ENCODE measurements around the gene RPN2.

RPN2 gene

GRCh38 chr20:37209661-37210314 lies 30.7 kb downstream of the RPN2 start:
- DNase-seq (ENCODE audit: low read depth in 1 of 2, low spot score in 1 of 2) = no peak

- no peak for DNase-seq (ENCODE audit: low read depth in 1 of 2, low spot score in 1 of 2)
These were observed 39.3 kb downstream of the RPN2 start for GRCh38 chr20:37218441-37218840.

- DNase-seq (ENCODE audit: low read depth in 1 of 2, low spot score in 1 of 2) = no peak
These were observed 39.8 kb downstream of the RPN2 start for GRCh38 chr20:37218976-37219375.

GRCh38 chr20:37219751-37220668 lies 40.9 kb downstream of the RPN2 start:
- DNase-seq (ENCODE audit: low read depth in 1 of 2, low spot score in 1 of 2) = no peak

GRCh38 chr20:37220731-37221130 lies 41.6 kb downstream of the RPN2 start:
- DNase-seq (ENCODE audit: low read depth in 1 of 2, low spot score in 1 of 2) = no peak

GRCh38 chr20:37222086-37222485 lies 43.0 kb downstream of the RPN2 start:
- DNase-seq (ENCODE audit: low read depth in 1 of 2, low spot score in 1 of 2) = no peak

GRCh38 chr20:37223053-37223452 lies 43.9 kb downstream of the RPN2 start:
- no peak for DNase-seq (ENCODE audit: low read depth in 1 of 2, low spot score in 1 of 2)

GRCh38 chr20:37225146-37225545 lies 46.0 kb downstream of the RPN2 start:
- DNase-seq (ENCODE audit: low read depth in 1 of 2, low spot score in 1 of 2) = no peak

- no peak for DNase-seq (ENCODE audit: low read depth in 1 of 2, low spot score in 1 of 2)
These were observed 47.8 kb downstream of the RPN2 start for GRCh38 chr20:37226889-37227288.

- DNase-seq (ENCODE audit: low read depth in 1 of 2, low spot score in 1 of 2) = no peak
These were observed 49.0 kb downstream of the RPN2 start for GRCh38 chr20:37228082-37228481.

- DNase-seq (ENCODE audit: low read depth in 1 of 2, low spot score in 1 of 2) = no peak
These were observed 49.5 kb downstream of the RPN2 start for GRCh38 chr20:37228656-37229055.

- DNase-seq (ENCODE audit: low read depth in 1 of 2, low spot score in 1 of 2) = no peak
These were observed 50.2 kb downstream of the RPN2 start for GRCh38 chr20:37229357-37229756.

GRCh38 chr20:37230200-37230599 lies 51.1 kb downstream of the RPN2 start:
- DNase-seq (ENCODE audit: low read depth in 1 of 2, low spot score in 1 of 2) = no peak

GRCh38 chr20:37231947-37232630 lies 53.0 kb downstream of the RPN2 start:
- DNase-seq (ENCODE audit: low read depth in 1 of 2, low spot score in 1 of 2) = no peak

- DNase-seq (ENCODE audit: low read depth in 1 of 2, low spot score in 1 of 2) = no peak
These were observed 54.6 kb downstream of the RPN2 start for GRCh38 chr20:37233548-37234253.

GRCh38 chr20:37234254-37234581 lies 55.1 kb downstream of the RPN2 start:
- no peak for DNase-seq (ENCODE audit: low read depth in 1 of 2, low spot score in 1 of 2)

GRCh38 chr20:37235065-37235464 lies 55.9 kb downstream of the RPN2 start:
- DNase-seq (ENCODE audit: low read depth in 1 of 2, low spot score in 1 of 2) = no peak

- DNase-seq (ENCODE audit: low read depth in 1 of 2, low spot score in 1 of 2) = no peak
These were observed 57.3 kb downstream of the RPN2 start for GRCh38 chr20:37236462-37236861.

- DNase-seq (ENCODE audit: low read depth in 1 of 2, low spot score in 1 of 2) = no peak
These were observed 58.5 kb downstream of the RPN2 start for GRCh38 chr20:37237656-37238055.

GRCh38 chr20:37238426-37238825 lies 59.3 kb downstream of the RPN2 start:
- no peak for DNase-seq (ENCODE audit: low read depth in 1 of 2, low spot score in 1 of 2)

- DNase-seq (ENCODE audit: low read depth in 1 of 2, low spot score in 1 of 2) = no peak
These were observed 59.9 kb downstream of the RPN2 start for GRCh38 chr20:37238935-37239451.

Data from stimulated activated CD4-positive, alpha-beta T cell treated with anti-CD3 and anti-CD28 coated beads, Interleukin-15, amount 100 ng/mL, for 1 hour (primary cell).